Left lung (tissue), 10 donors: ENCODE results near the gene ASMTL. TPM values are rescaled to one million over a fixed set of nuclear protein-coding genes. Genes with fewer than 3 reads are reported as not detected.

Experiments
- ATAC-seq: fragments of 200-7000 bp; cut with Tn5 transposase; one replicate; pipeline ENCODE4 v1.9.1; 2020; ENCODE audit warnings: moderate library complexity
- DNase-seq, 4 donors: peaks; one replicate each; pipeline ENCODE4 v3.0.0-alpha.2; 2013 to 2020
- H3K27ac ChIP-seq, 2 donors: fragments of 200-600 bp; sonication (generic) in 1 of 2; one replicate each; pipeline versions ENCODE4 v1.5.0 to v1.8.0; 2020 to 2021
- H3K27me3 ChIP-seq, 2 donors: fragments of 200-600 bp; sonication (generic) in 1 of 2; one replicate each; pipeline versions ENCODE4 v1.5.0 to v1.8.0; 2020 to 2021
- H3K36me3 ChIP-seq, 2 donors: fragments of 200-600 bp; sonication (generic) in 1 of 2; one replicate each; pipeline versions ENCODE4 v1.5.0 to v1.8.0; 2020 to 2021
- H3K4me1 ChIP-seq, 2 donors: fragments of 200-600 bp; one replicate each; pipeline ENCODE4 v1.8.0; 2021
- H3K4me3 ChIP-seq, 2 donors: fragments of 200-600 bp; sonication (generic) in 1 of 2; one replicate each; pipeline versions ENCODE4 v1.5.0 to v1.8.0; 2020 to 2021; ENCODE audit warnings: mild to moderate bottlenecking in 1 of 2
- H3K9me3 ChIP-seq, 2 donors: fragments of 200-600 bp; sonication (generic) in 1 of 2; one replicate each; pipeline versions ENCODE4 v1.5.0 to v1.8.0; 2020 to 2021
- CTCF ChIP-seq, 2 donors: fragments of 200-600 bp; sonication (generic) in 1 of 2; IDR thresholded peaks; one replicate each; pipeline versions ENCODE4 v1.5.0 to v1.8.0; 2021; ENCODE audit warnings: antibody characterized with exemption in 2 of 2
- intact Hi-C, 2 donors: fragments of 100-400 bp; cut with DNase I; formaldehyde crosslinking; loops; one replicate each; pipeline versions ENCODE4 v1.11.2 to v1.14.2; 2022
- polyA plus RNA-seq, 6 donors: library from polyadenylated mRNA; unstranded; fragments of 120-200 nt; gene quantifications; one replicate each; pipeline ENCODE4 v1.2.1, GENCODE V29; 2013; ENCODE audit not compliant: insufficient read length in 6 of 6
- total RNA-seq, 2 donors: library from RNA; stranded (reverse); fragmentation: NEBNext Ultra II Directional; extraction: Animal tissue kit (Norgen Biotek cat#: 25700); gene quantifications; one replicate each; pipeline ENCODE4 v1.2.1, GENCODE V29; 2021
- donor health status: DM: no; HTN: yes; CAD: no.
- donor health status: DM: no; HTN: no; CAD: no.

The ASMTL gene
- total and polyA plus RNA-seq, 8 donors: 18.6 to 32.0 (median 24.8) TPM

- TF ChIP-seq CTCF (IDR thresholded peaks at IDR 0.05): no peak
- Histone ChIP-seq H3K4me1 (peaks cover 0 to 27% of the 10 kb centered on the region in 2 donors), H3K27me3 (no peaks in the 10 kb centered on the region), H3K36me3 (no peaks in the 10 kb centered on the region), H3K27ac (no peak overlapping the region), H3K4me3 (no peak overlapping the region), H3K9me3 (peaks cover 0 to 6% of the 10 kb centered on the region in 2 donors)
- intact Hi-C loops: no loop called here
- no peak for DNase-seq
- no peak for ATAC-seq
Observed at GRCh38 chrX:1480082-1480785, 27.5 kb upstream of the ASMTL start.

GRCh38 chrX:1477801-1478458 lies 25.2 kb upstream of the ASMTL start:
- DNase-seq: no peak
- intact Hi-C loops: no loop called here
- H3K4me3 ChIP-seq: no peak overlapping the region
- H3K27ac ChIP-seq: no peak overlapping the region
- peaks cover 0 to 6% of the 10 kb centered on the region in 2 donors for H3K9me3 ChIP-seq
- no peaks in the 10 kb centered on the region for H3K27me3 ChIP-seq
- peaks cover 0 to 15% of the 10 kb centered on the region in 2 donors for H3K4me1 ChIP-seq
- H3K36me3 ChIP-seq: no peaks in the 10 kb centered on the region
- no peak for ATAC-seq
- no peak for TF ChIP-seq CTCF (IDR thresholded peaks at IDR 0.05)

- intact Hi-C loops: no loop called here
- no peaks in the 10 kb centered on the region for H3K36me3 ChIP-seq
- TF ChIP-seq CTCF (IDR thresholded peaks at IDR 0.05): no peak
- no peak overlapping the region for H3K4me3 ChIP-seq
- ATAC-seq: no peak
- H3K4me1 ChIP-seq: peaks cover 0 to 13% of the 10 kb centered on the region in 2 donors
- no peaks in the 10 kb centered on the region for H3K27me3 ChIP-seq
- no peak overlapping the region for H3K27ac ChIP-seq
- no peak for DNase-seq
- peaks cover 0 to 6% of the 10 kb centered on the region in 2 donors for H3K9me3 ChIP-seq
Observed at GRCh38 chrX:1477229-1477628, 24.5 kb upstream of the ASMTL start.

- no peaks in the 10 kb centered on the region for H3K27me3 ChIP-seq
- DNase-seq (no peak), ATAC-seq (no peak)
- H3K4me3 ChIP-seq: no peak overlapping the region
- intact Hi-C loops: no loop called here
- peaks cover 0 to 9% of the 10 kb centered on the region in 2 donors for H3K4me1 ChIP-seq
- peaks cover 0 to 6% of the 10 kb centered on the region in 2 donors for H3K9me3 ChIP-seq
- H3K36me3 ChIP-seq: no peaks in the 10 kb centered on the region
- no peak overlapping the region for H3K27ac ChIP-seq
- TF ChIP-seq CTCF (IDR thresholded peaks at IDR 0.05): no peak
Observed at GRCh38 chrX:1476682-1477081, 24.0 kb upstream of the ASMTL start.

GRCh38 chrX:1475881-1476280 lies 23.2 kb upstream of the ASMTL start:
- no peak for DNase-seq
- H3K9me3 ChIP-seq: peaks cover 0 to 6% of the 10 kb centered on the region in 2 donors
- H3K27me3 ChIP-seq: peaks cover 0 to 1% of the 10 kb centered on the region in 2 donors
- no peak overlapping the region for H3K27ac ChIP-seq
- TF ChIP-seq CTCF (IDR thresholded peaks at IDR 0.05): no peak
- intact Hi-C loops: no loop called here
- H3K4me1 ChIP-seq: peaks cover 0 to 1% of the 10 kb centered on the region in 2 donors
- H3K4me3 ChIP-seq: no peak overlapping the region
- no peak for ATAC-seq
- no peaks in the 10 kb centered on the region for H3K36me3 ChIP-seq
